HepG2 (cell line): ENCODE data around the gene VAMP2. TPM values are rescaled to one million over a fixed set of nuclear protein-coding genes. Genes with fewer than 3 reads are reported as not detected.
A peak's percentile ranks its signal among the peaks of the same experiment; 100 is the strongest.

Source experiments
- AHR ChIP-seq: IDR thresholded peaks from 2 replicates; pipeline ENCODE4 v1.6.1; 2018; ENCODE audit warnings: missing genetic modification reagents, missing compliant biosample characterization
- CREB1 ChIP-seq, 2 experiments: fragments of 450-650 bp in 1 of 2; IDR thresholded peaks; 2 replicates each; pipeline ENCODE4 v1.6.1; 2016 to 2017; ENCODE audit warnings: control low read depth in 1 of 2, mild to moderate bottlenecking in 1 of 2, missing compliant biosample characterization in 1 of 2, missing genetic modification characterization in 1 of 2
- EEA1 ChIP-seq: sonication (generic); formaldehyde crosslinking; IDR thresholded peaks from 2 replicates; pipeline ENCODE4 v1.5.1; 2020; ENCODE audit warnings: mild to moderate bottlenecking, missing genetic modification reagents, borderline replicate concordance
- IRF2 ChIP-seq: IDR thresholded peaks from 2 replicates; pipeline ENCODE4 v1.6.1; 2018; ENCODE audit warnings: missing genetic modification reagents, missing compliant biosample characterization
- KLF9 ChIP-seq: IDR thresholded peaks from 2 replicates; pipeline ENCODE4 v1.6.1; 2016; ENCODE audit warnings: low read depth
- NCOR1 ChIP-seq: fragments of 200-600 bp; sonication (generic); IDR thresholded peaks from 2 replicates; pipeline ENCODE4 v1.7.0; 2017; ENCODE audit warnings: antibody characterized with exemption, low read length, borderline replicate concordance
- RBM22 ChIP-seq: fragments of 200-400 bp; formaldehyde crosslinking; optimal IDR thresholded peaks from 2 replicates; pipeline ENCODE3; 2017; ENCODE audit warnings: mild to moderate bottlenecking, low read length, moderate library complexity
- SATB2 ChIP-seq: sonication (generic); formaldehyde crosslinking; IDR thresholded peaks from 2 replicates; pipeline ENCODE4 v1.5.0; 2020; ENCODE audit warnings: missing genetic modification reagents
- SMARCE1 ChIP-seq: fragments of 450-650 bp; IDR thresholded peaks from 2 replicates; pipeline ENCODE4 v1.6.1; 2017; ENCODE audit warnings: borderline replicate concordance
- SSRP1 ChIP-seq: IDR thresholded peaks from 2 replicates; pipeline ENCODE4 v1.6.1; 2016; ENCODE audit warnings: control low read depth
- TFDP1 ChIP-seq: IDR thresholded peaks from 2 replicates; pipeline ENCODE4 v1.6.1; 2016; ENCODE audit warnings: missing compliant biosample characterization, missing genetic modification reagents, borderline replicate concordance
- ZNF282 ChIP-seq: fragments of 450-650 bp; IDR thresholded peaks from 2 replicates; pipeline ENCODE4 v1.6.1; 2018; ENCODE audit not compliant: partially characterized antibody
- ZNF296 ChIP-seq: sonication (generic); formaldehyde crosslinking; conservative IDR thresholded peaks from 2 replicates; pipeline ENCODE4 v1.5.0; 2020; ENCODE audit warnings: mild to moderate bottlenecking, missing genetic modification reagents
- ZNF367 ChIP-seq: sonication (generic); formaldehyde crosslinking; IDR thresholded peaks from 2 replicates; pipeline ENCODE4 v1.4.0; 2020; ENCODE audit warnings: missing genetic modification reagents, borderline replicate concordance
- ZNF883 ChIP-seq: sonication (generic); formaldehyde crosslinking; IDR thresholded peaks from 2 replicates; pipeline ENCODE4 v1.5.1; 2020; ENCODE audit warnings: mild to moderate bottlenecking, missing genetic modification reagents; ENCODE audit errors: not compliant biosample characterization
- polyA plus RNA-seq, 8 experiments: library from polyadenylated mRNA; depleted of rRNA in 3 of 8; stranded (reverse) in 7 of 8; unstranded in 1 of 8; fragments of >200 nt; fragmentation: Illumina TruSeq in 4 of 8; extraction: Trizol in 4 of 8; gene quantifications; 2 replicates each; pipeline versions ENCODE4 v1.2.1 to v1.2.3, GENCODE V29; 2011 to 2016; ENCODE audit warnings: low read depth in 4 of 8, missing spikeins in 1 of 8, mixed read lengths in 1 of 8; ENCODE audit not compliant: insufficient read depth in 1 of 8
- total RNA-seq, 5 experiments: library from RNA; depleted of rRNA; stranded (reverse); fragments of >200 nt; fragmentation: Illumina TruSeq; extraction: Trizol; gene quantifications; 2 replicates each; pipeline ENCODE4 v1.2.3, GENCODE V29; 2016; ENCODE audit warnings: low read depth in 1 of 5
- TF ChIP-seq, protein P1 (sequence below), 2 experiments: fragments of 450-650 bp in 1 of 2; sonication (generic) in 1 of 2; formaldehyde crosslinking; IDR thresholded peaks; 2 replicates each; pipeline versions ENCODE4 v1.5.0 to v1.8.0; 2020 to 2022; ENCODE audit warnings: mild to moderate bottlenecking in 1 of 2, missing genetic modification reagents in 1 of 2
- TF ChIP-seq, protein P2 (sequence below): sonication (generic); formaldehyde crosslinking; conservative IDR thresholded peaks from 2 replicates; pipeline ENCODE4 v1.4.0; 2020; ENCODE audit warnings: mild to moderate bottlenecking, missing genetic modification reagents, moderate library complexity
- TF ChIP-seq, protein P3 (sequence below): IDR thresholded peaks from 2 replicates; pipeline ENCODE4 v1.6.1; 2016; ENCODE audit warnings: low read depth, missing genetic modification reagents, missing compliant biosample characterization

VAMP2 gene
- total and polyA plus RNA-seq, 2 of the 13 experiments (the other 11 are each of a cell fraction or from before 2014, with no cell fraction given): 3.9 to 17.2 TPM

DNA sequence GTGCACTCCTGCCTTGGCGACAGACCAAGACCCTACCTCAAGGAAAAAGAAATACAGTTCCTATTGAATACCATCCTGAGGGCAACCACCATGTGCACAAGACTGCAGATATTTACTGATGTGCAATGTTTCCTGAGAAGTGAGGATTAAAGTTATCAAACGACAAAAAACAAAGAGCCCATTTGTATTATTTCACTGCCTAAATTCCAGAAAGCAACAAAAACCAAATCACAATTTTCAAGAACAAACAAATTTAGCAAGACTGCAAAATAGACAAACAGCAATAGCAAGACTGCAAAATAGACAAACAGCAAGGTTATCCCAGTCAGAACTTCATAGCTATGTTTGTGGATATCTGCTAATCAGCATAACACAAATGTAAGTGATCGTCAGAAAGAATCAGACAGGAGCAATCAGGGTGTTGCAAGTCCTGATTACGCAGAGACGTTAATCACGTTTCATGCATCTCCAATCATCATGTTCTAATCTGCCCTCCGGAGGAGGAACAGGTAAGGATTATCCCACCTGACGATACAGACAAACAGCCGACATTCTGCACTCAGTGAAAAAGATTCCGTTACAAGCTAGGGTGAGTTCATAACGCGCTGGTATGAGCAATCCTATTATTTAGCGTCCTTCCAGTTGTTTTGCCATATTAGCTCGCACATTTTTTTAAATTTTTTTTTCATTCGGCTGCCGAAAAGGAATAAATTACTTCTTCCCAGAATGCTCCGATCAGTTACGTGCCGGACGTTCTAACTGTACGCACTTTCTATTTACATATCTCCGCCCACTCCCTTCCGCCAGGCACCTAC, 10.5 kb upstream of the VAMP2 start (continued):
- TF ChIP-seq TFDP1 (CRISPR knock-in tag) (peak; percentile 80), SATB2 (CRISPR knock-in tag) (peak; percentile 79; the same call in 1 of the 2 replicates), ZNF367 (CRISPR knock-in tag) (peak; percentile 96), AHR (peak; percentile 77; the same call in 1 of the 2 replicates), SMARCE1 (no peak), RBM22 (peak; percentile 99), ZNF883 (no peak), ZNF282 (no peak), IRF2 (peak; percentile 99), CREB1 (IDR thresholded peaks at IDR 0.05) (peak; percentile 61), CREB1 (CRISPR knock-in tag; IDR thresholded peaks at IDR 0.05) (peak; percentile 86), EEA1 (no peak), NCOR1 (peak; percentile 67; the same call in 1 of the 2 replicates), ZNF296 (CRISPR knock-in tag) (no peak), KLF9 (CRISPR knock-in tag) (peak; percentile 95), SSRP1 (peak; percentile 99)
- TF ChIP-seq, protein P1, sequence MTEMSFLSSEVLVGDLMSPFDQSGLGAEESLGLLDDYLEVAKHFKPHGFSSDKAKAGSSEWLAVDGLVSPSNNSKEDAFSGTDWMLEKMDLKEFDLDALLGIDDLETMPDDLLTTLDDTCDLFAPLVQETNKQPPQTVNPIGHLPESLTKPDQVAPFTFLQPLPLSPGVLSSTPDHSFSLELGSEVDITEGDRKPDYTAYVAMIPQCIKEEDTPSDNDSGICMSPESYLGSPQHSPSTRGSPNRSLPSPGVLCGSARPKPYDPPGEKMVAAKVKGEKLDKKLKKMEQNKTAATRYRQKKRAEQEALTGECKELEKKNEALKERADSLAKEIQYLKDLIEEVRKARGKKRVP (CRISPR knock-in tag; IDR thresholded peaks at IDR 0.05): peak; percentile 85 to 93
- TF ChIP-seq, protein P2, sequence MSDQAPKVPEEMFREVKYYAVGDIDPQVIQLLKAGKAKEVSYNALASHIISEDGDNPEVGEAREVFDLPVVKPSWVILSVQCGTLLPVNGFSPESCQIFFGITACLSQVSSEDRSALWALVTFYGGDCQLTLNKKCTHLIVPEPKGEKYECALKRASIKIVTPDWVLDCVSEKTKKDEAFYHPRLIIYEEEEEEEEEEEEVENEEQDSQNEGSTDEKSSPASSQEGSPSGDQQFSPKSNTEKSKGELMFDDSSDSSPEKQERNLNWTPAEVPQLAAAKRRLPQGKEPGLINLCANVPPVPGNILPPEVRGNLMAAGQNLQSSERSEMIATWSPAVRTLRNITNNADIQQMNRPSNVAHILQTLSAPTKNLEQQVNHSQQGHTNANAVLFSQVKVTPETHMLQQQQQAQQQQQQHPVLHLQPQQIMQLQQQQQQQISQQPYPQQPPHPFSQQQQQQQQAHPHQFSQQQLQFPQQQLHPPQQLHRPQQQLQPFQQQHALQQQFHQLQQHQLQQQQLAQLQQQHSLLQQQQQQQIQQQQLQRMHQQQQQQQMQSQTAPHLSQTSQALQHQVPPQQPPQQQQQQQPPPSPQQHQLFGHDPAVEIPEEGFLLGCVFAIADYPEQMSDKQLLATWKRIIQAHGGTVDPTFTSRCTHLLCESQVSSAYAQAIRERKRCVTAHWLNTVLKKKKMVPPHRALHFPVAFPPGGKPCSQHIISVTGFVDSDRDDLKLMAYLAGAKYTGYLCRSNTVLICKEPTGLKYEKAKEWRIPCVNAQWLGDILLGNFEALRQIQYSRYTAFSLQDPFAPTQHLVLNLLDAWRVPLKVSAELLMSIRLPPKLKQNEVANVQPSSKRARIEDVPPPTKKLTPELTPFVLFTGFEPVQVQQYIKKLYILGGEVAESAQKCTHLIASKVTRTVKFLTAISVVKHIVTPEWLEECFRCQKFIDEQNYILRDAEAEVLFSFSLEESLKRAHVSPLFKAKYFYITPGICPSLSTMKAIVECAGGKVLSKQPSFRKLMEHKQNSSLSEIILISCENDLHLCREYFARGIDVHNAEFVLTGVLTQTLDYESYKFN (CRISPR knock-in tag): peak; percentile 73
- TF ChIP-seq, protein P3, sequence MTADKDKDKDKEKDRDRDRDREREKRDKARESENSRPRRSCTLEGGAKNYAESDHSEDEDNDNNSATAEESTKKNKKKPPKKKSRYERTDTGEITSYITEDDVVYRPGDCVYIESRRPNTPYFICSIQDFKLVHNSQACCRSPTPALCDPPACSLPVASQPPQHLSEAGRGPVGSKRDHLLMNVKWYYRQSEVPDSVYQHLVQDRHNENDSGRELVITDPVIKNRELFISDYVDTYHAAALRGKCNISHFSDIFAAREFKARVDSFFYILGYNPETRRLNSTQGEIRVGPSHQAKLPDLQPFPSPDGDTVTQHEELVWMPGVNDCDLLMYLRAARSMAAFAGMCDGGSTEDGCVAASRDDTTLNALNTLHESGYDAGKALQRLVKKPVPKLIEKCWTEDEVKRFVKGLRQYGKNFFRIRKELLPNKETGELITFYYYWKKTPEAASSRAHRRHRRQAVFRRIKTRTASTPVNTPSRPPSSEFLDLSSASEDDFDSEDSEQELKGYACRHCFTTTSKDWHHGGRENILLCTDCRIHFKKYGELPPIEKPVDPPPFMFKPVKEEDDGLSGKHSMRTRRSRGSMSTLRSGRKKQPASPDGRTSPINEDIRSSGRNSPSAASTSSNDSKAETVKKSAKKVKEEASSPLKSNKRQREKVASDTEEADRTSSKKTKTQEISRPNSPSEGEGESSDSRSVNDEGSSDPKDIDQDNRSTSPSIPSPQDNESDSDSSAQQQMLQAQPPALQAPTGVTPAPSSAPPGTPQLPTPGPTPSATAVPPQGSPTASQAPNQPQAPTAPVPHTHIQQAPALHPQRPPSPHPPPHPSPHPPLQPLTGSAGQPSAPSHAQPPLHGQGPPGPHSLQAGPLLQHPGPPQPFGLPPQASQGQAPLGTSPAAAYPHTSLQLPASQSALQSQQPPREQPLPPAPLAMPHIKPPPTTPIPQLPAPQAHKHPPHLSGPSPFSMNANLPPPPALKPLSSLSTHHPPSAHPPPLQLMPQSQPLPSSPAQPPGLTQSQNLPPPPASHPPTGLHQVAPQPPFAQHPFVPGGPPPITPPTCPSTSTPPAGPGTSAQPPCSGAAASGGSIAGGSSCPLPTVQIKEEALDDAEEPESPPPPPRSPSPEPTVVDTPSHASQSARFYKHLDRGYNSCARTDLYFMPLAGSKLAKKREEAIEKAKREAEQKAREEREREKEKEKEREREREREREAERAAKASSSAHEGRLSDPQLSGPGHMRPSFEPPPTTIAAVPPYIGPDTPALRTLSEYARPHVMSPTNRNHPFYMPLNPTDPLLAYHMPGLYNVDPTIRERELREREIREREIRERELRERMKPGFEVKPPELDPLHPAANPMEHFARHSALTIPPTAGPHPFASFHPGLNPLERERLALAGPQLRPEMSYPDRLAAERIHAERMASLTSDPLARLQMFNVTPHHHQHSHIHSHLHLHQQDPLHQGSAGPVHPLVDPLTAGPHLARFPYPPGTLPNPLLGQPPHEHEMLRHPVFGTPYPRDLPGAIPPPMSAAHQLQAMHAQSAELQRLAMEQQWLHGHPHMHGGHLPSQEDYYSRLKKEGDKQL: peak; percentile 91; the same call in 1 of the 2 replicates
